Measurements from ENCODE around the gene FADS2. TPM values are rescaled to one million over a fixed set of nuclear protein-coding genes. Genes with fewer than 3 reads are reported as not detected.

FADS2 gene
- total RNA-seq, 1 experiment from 2014 or later = 246 TPM

DNA sequence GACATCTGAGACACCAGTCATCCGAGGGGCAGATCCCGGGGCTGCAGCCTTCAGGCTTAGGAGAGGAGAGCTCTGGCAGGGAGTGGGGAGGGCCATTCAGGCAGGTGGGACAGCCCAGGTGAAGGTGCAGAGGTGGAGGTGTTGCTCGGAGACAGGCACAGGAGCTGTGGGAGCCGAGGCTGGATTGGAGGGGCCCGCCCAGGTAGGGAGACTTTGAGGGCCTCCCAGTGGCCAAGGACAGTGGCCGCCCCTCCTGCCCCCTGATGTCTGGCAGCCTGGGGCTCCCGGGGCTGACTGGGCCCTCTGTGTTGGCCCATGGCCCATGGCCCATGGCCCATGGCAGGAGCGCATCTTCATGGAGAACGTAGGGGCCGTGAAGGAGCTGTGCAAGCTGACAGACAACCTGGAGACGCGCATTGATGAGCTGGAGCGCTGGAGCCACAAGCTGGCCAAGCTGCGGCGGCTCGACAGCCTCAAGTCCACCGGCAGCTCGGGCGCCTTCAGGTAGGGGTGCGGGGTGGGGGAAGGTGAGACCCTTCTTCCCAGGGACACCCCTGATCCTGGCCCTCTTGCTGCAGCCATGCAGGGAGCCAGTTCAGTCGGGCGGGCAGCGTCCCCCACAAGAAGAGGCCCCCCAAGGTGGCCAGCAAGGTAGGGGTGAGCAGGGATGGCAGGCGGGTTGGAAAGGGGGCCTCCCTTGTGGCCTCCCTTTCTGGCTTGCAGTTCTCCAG lies 49.0 kb upstream of the FADS2 start:
- Histone ChIP-seq H3K4me1 (ENCODE audit: insufficient read depth, low read length) (no peaks in the 10 kb centered on the region), H4K20me1 (ENCODE audit: low read length) (no peaks in the 10 kb centered on the region), H3K27me3 (ENCODE audit: low read length) (no peaks in the 10 kb centered on the region), H3F3A (ENCODE audit: low read length, unreplicated experiment) (no peaks in the 10 kb centered on the region), H3K4me2 (ENCODE audit: low read length) (no peak overlapping the region), H3K9me2 (replicated peaks; ENCODE audit: low read length) (no peaks in the 10 kb centered on the region), H3K27ac (ENCODE audit: low read length) (no peak overlapping the region), H3K9me3 (ENCODE audit: low read length) (no peaks in the 10 kb centered on the region), H2AFZ (ENCODE audit: low read length) (no peak overlapping the region), H3K4me3 (ENCODE audit: low read length) (no peak overlapping the region), H3K9ac (ENCODE audit: low read length) (no peak overlapping the region), H3K36me3 (ENCODE audit: low read depth, low read length) (no peaks in the 10 kb centered on the region), H3K79me2 (ENCODE audit: low read length) (no peaks in the 10 kb centered on the region)
- intact Hi-C loops (cut with micrococcal nuclease) = no loop called here
- DNase-seq (no peak), ATAC-seq (no peak)
- no TSS peak for BruUV-seq (replicated peaks)
- CTCF ChIA-PET = no interaction called here
- POLR2A ChIA-PET (ENCODE audit: unreplicated experiment) = no interaction called here
- TF ChIP-seq CTCF (conservative IDR thresholded peaks at IDR 0.05; ENCODE audit: low read depth, low read length) (no peak), EZH2phosphoT487 (IDR thresholded peaks at IDR 0.05; ENCODE audit: borderline replicate concordance, low read length) (no peak), EZH2 (IDR thresholded peaks at IDR 0.05; ENCODE audit: low read length, unreplicated experiment) (no peak)

GRCh38 chr11:61779666-61780525 lies 48.2 kb upstream of the FADS2 start:
- no peak overlapping the region for H3K9ac ChIP-seq (ENCODE audit: low read length)
- H3K4me3 ChIP-seq (ENCODE audit: low read length) = no peak overlapping the region
- POLR2A ChIA-PET (ENCODE audit: unreplicated experiment) = no interaction called here
- DNase-seq = no peak
- no peaks in the 10 kb centered on the region for H3K4me1 ChIP-seq (ENCODE audit: insufficient read depth, low read length)
- no peaks in the 10 kb centered on the region for H4K20me1 ChIP-seq (ENCODE audit: low read length)
- no peak overlapping the region for H2AFZ ChIP-seq (ENCODE audit: low read length)
- ATAC-seq = no peak
- peaks cover 2% of the 10 kb centered on the region; the same call in 1 of the 2 replicates for H3K36me3 ChIP-seq (ENCODE audit: low read depth, low read length)
- no peaks in the 10 kb centered on the region for H3K9me2 ChIP-seq (replicated peaks; ENCODE audit: low read length)
- BruUV-seq (replicated peaks) = no TSS peak
- no peaks in the 10 kb centered on the region for H3K79me2 ChIP-seq (ENCODE audit: low read length)
- no peaks in the 10 kb centered on the region for H3K9me3 ChIP-seq (ENCODE audit: low read length)
- CTCF ChIA-PET = no interaction called here
- no peak overlapping the region for H3K27ac ChIP-seq (ENCODE audit: low read length)
- no peaks in the 10 kb centered on the region for H3F3A ChIP-seq (ENCODE audit: low read length, unreplicated experiment)
- TF ChIP-seq EZH2 (IDR thresholded peaks at IDR 0.05; ENCODE audit: low read length, unreplicated experiment) (no peak), CTCF (conservative IDR thresholded peaks at IDR 0.05; ENCODE audit: low read depth, low read length) (no peak), EZH2phosphoT487 (IDR thresholded peaks at IDR 0.05; ENCODE audit: borderline replicate concordance, low read length) (no peak)
- H3K27me3 ChIP-seq (ENCODE audit: low read length) = no peaks in the 10 kb centered on the region
- intact Hi-C loops (cut with micrococcal nuclease) = no loop called here
- no peak overlapping the region for H3K4me2 ChIP-seq (ENCODE audit: low read length)
